ENCODE data around the gene SLIT3. TPM values are rescaled to one million over a fixed set of nuclear protein-coding genes. Genes with fewer than 3 reads are reported as not detected.

Gene SLIT3
- total RNA-seq, 3 donors from 2014 or later: 30.7 to 103 (median 54.1) TPM

GRCh38 chr5:168620807-168621206, 680.1 kb downstream of the SLIT3 start:
- intact Hi-C loops (cut with DNase I; ENCODE audit: low total_unique reads): no loop called here
- no peaks in the 10 kb centered on the region for H3K27me3 ChIP-seq
- no peaks in the 10 kb centered on the region for H3K4me1 ChIP-seq
- no peak overlapping the region for H3K27ac ChIP-seq
- DNase-seq (ENCODE audit: low spot score in 2 of 2): no peak
- H3K36me3 ChIP-seq: no peaks in the 10 kb centered on the region
- no peak overlapping the region for H3K4me3 ChIP-seq
- TF ChIP-seq POLR2A (IDR thresholded peaks at IDR 0.05) (no peak), POLR2AphosphoS5 (IDR thresholded peaks at IDR 0.05) (no peak), CTCF (IDR thresholded peaks at IDR 0.05) (no peak)
- no peaks in the 10 kb centered on the region for H3K9me3 ChIP-seq

- Histone ChIP-seq H3K4me3 (no peak overlapping the region), H3K27ac (no peak overlapping the region), H3K9me3 (no peaks in the 10 kb centered on the region), H3K4me1 (no peaks in the 10 kb centered on the region), H3K27me3 (no peaks in the 10 kb centered on the region), H3K36me3 (no peaks in the 10 kb centered on the region)
- intact Hi-C loops (cut with DNase I; ENCODE audit: low total_unique reads): no loop called here
- TF ChIP-seq CTCF (IDR thresholded peaks at IDR 0.05) (no peak), POLR2AphosphoS5 (IDR thresholded peaks at IDR 0.05) (no peak), POLR2A (IDR thresholded peaks at IDR 0.05) (no peak)
- no peak for DNase-seq (ENCODE audit: low spot score in 2 of 2)
Observed at GRCh38 chr5:168614661-168615060, 686.3 kb downstream of the SLIT3 start.

GRCh38 chr5:168613996-168614395, 686.9 kb downstream of the SLIT3 start:
- H3K9me3 ChIP-seq: no peaks in the 10 kb centered on the region
- no peak for TF ChIP-seq POLR2AphosphoS5 (IDR thresholded peaks at IDR 0.05)
- no peak for TF ChIP-seq CTCF (IDR thresholded peaks at IDR 0.05)
- no peak for TF ChIP-seq POLR2A (IDR thresholded peaks at IDR 0.05)
- no peak overlapping the region for H3K27ac ChIP-seq
- no peaks in the 10 kb centered on the region for H3K4me1 ChIP-seq
- no peaks in the 10 kb centered on the region for H3K36me3 ChIP-seq
- no peaks in the 10 kb centered on the region for H3K27me3 ChIP-seq
- no peak overlapping the region for H3K4me3 ChIP-seq
- no peak for DNase-seq (ENCODE audit: low spot score in 2 of 2)
- intact Hi-C loops (cut with DNase I; ENCODE audit: low total_unique reads): no loop called here

GRCh38 chr5:168613396-168613795, 687.5 kb downstream of the SLIT3 start:
- Histone ChIP-seq H3K27me3 (no peaks in the 10 kb centered on the region), H3K9me3 (no peaks in the 10 kb centered on the region), H3K4me1 (no peaks in the 10 kb centered on the region), H3K4me3 (no peak overlapping the region), H3K27ac (no peak overlapping the region), H3K36me3 (no peaks in the 10 kb centered on the region)
- TF ChIP-seq POLR2A (IDR thresholded peaks at IDR 0.05): no peak
- TF ChIP-seq POLR2AphosphoS5 (IDR thresholded peaks at IDR 0.05): no peak
- TF ChIP-seq CTCF (IDR thresholded peaks at IDR 0.05): no peak
- no peak for DNase-seq (ENCODE audit: low spot score in 2 of 2)
- intact Hi-C loops (cut with DNase I; ENCODE audit: low total_unique reads): no loop called here

DNA sequence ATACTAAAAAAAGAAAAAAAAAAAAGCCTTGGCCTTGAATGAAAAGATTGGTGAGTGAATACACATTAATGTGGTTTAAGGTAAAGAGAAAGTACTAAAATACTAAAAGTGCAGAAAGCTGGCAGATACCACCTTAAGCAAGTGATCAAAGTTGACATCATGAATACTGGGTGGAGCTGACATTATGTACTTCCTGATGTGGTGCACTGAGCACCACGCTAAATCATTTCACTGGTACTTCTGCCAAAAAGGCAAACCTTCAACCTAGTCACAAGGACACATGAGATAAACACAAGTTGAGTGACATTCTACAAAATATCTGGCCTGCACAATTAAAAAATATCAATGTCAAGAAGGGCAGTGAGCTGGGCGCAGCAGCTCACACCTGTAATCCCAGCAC, 687.9 kb downstream of the SLIT3 start:
- H3K4me1 ChIP-seq: no peaks in the 10 kb centered on the region
- intact Hi-C loops (cut with DNase I; ENCODE audit: low total_unique reads): no loop called here
- H3K27me3 ChIP-seq: no peaks in the 10 kb centered on the region
- H3K4me3 ChIP-seq: no peak overlapping the region
- H3K9me3 ChIP-seq: no peaks in the 10 kb centered on the region
- no peak overlapping the region for H3K27ac ChIP-seq
- H3K36me3 ChIP-seq: no peaks in the 10 kb centered on the region
- no peak for DNase-seq (ENCODE audit: low spot score in 2 of 2)
- TF ChIP-seq POLR2AphosphoS5 (IDR thresholded peaks at IDR 0.05) (no peak), CTCF (IDR thresholded peaks at IDR 0.05) (no peak), POLR2A (IDR thresholded peaks at IDR 0.05) (no peak)

Data from breast epithelium (tissue), 4 donors.